ENCODE data around the gene RBMX.

DNA sequence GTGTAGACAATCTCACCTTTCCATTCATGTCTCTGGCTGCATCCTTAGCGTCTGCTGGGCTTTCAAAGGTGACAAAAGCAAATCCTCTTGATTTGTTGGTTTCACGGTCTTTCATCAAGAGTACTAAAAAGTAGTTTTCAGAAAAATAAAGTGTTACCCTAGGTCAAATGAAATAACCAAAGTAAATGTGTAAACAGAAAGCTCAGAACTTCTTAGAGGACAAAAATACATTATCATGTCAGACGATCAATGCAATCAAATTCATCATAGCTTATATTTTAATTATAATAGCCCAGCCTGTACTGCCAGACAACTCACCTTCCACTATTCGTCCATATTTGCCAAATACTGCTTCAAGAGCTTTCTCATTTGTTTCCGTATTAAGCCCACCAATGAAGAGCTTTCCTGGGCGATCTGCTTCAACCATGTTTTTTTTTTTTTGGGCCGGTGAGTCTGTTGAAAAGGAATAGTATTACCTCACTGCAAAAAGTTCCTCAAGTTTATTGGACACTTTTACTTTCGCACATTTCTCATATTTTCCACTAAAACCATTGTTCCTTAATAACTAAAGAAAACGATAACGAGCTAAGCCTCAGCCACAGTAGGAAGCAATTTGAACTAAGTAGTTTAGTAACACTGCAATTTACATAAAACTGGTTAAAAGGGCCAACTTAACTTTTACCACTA, 1.4 kb downstream of the RBMX start:
- TF ChIP-seq, protein P1, sequence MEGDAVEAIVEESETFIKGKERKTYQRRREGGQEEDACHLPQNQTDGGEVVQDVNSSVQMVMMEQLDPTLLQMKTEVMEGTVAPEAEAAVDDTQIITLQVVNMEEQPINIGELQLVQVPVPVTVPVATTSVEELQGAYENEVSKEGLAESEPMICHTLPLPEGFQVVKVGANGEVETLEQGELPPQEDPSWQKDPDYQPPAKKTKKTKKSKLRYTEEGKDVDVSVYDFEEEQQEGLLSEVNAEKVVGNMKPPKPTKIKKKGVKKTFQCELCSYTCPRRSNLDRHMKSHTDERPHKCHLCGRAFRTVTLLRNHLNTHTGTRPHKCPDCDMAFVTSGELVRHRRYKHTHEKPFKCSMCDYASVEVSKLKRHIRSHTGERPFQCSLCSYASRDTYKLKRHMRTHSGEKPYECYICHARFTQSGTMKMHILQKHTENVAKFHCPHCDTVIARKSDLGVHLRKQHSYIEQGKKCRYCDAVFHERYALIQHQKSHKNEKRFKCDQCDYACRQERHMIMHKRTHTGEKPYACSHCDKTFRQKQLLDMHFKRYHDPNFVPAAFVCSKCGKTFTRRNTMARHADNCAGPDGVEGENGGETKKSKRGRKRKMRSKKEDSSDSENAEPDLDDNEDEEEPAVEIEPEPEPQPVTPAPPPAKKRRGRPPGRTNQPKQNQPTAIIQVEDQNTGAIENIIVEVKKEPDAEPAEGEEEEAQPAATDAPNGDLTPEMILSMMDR (IDR thresholded peaks at IDR 0.05), result no peak
- no peak for TF ChIP-seq POLR2A (IDR thresholded peaks at IDR 0.05; ENCODE audit: low read depth)
- TF ChIP-seq EP300 (IDR thresholded peaks at IDR 0.05), result no peak
